ENCODE data around the gene LRRC1.

DNA sequence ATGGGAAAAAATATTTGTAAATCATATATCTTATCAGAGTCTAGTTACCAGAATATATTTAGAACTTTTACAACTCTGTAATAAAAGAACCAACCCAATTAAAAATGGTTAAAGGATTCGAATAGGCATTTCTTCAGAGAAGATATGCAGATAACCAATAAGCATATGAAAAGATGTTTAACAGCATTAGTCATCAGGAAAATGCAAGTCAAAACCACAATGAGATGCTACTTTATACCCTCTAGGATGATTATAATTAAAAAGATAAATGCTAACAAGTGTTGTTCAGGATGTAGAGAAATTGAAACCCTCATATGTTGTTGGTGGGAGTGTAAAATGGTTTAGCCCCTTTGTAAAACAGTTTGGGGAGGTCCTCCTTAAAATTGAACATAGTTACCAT lies 94.1 kb downstream of the LRRC1 start:
- no peak for TF ChIP-seq ARNTL (CRISPR knock-in tag; IDR thresholded peaks at IDR 0.05; ENCODE audit: borderline replicate concordance, low read depth)
- TF ChIP-seq, protein P1, sequence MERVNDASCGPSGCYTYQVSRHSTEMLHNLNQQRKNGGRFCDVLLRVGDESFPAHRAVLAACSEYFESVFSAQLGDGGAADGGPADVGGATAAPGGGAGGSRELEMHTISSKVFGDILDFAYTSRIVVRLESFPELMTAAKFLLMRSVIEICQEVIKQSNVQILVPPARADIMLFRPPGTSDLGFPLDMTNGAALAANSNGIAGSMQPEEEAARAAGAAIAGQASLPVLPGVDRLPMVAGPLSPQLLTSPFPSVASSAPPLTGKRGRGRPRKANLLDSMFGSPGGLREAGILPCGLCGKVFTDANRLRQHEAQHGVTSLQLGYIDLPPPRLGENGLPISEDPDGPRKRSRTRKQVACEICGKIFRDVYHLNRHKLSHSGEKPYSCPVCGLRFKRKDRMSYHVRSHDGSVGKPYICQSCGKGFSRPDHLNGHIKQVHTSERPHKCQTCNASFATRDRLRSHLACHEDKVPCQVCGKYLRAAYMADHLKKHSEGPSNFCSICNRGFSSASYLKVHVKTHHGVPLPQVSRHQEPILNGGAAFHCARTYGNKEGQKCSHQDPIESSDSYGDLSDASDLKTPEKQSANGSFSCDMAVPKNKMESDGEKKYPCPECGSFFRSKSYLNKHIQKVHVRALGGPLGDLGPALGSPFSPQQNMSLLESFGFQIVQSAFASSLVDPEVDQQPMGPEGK (CRISPR knock-in tag; IDR thresholded peaks at IDR 0.05; ENCODE audit: borderline replicate concordance) = no peak
- no peak for TF ChIP-seq BACH2 (CRISPR knock-in tag; IDR thresholded peaks at IDR 0.05; ENCODE audit: borderline replicate concordance)
- TF ChIP-seq ZFP3 (CRISPR knock-in tag; IDR thresholded peaks at IDR 0.05) = no peak
- TF ChIP-seq ISL1 (CRISPR knock-in tag; IDR thresholded peaks at IDR 0.05) = no peak
